Measurements from ENCODE around the gene LCLAT1. TPM values are rescaled to one million over a fixed set of nuclear protein-coding genes. Genes with fewer than 3 reads are reported as not detected.

The LCLAT1 gene
- total RNA-seq, 6 donors from 2014 or later = 7.0 to 21.9 (median 12.4) TPM

GRCh38 chr2:30421026-30421603 lies 25.9 kb upstream of the LCLAT1 start:
- DNase-seq (no peak), ATAC-seq (ENCODE audit: low FRiP score in 2 of 2) (no peak)
- Histone ChIP-seq H3K27me3 (no peaks in the 10 kb centered on the region), H3K9me3 (no peaks in the 10 kb centered on the region), H3K27ac (peak overlapping the region; percentile 9 to 59 (median 26)), H3K36me3 (no peaks in the 10 kb centered on the region), H3K4me1 (peaks cover 0 to 9% (median 0%) of the 10 kb centered on the region in 4 donors), H3K4me3 (no peak overlapping the region)
- 74 to 83% methylated on average over 3 of the region's 3 CpGs for WGBS, 2 donors
- no peak for TF ChIP-seq POLR2AphosphoS5 (IDR thresholded peaks at IDR 0.05)
- no peak for TF ChIP-seq EP300 (IDR thresholded peaks at IDR 0.05)
- TF ChIP-seq CTCF (IDR thresholded peaks at IDR 0.05) = no peak
- no peak for TF ChIP-seq POLR2A (IDR thresholded peaks at IDR 0.05)

- DNase-seq (no peak), ATAC-seq (ENCODE audit: low FRiP score in 2 of 2) (peak in 1 of 2 donors; percentile 70)
- 52 to 77% methylated on average over 11 of the region's 11 CpGs for WGBS, 2 donors
- H3K4me3 ChIP-seq = no peak overlapping the region
- peak overlapping the region; percentile 16 to 59 (median 46) for H3K27ac ChIP-seq
- TF ChIP-seq CTCF (IDR thresholded peaks at IDR 0.05) (no peak), EP300 (IDR thresholded peaks at IDR 0.05) (no peak), POLR2AphosphoS5 (IDR thresholded peaks at IDR 0.05) (no peak), POLR2A (IDR thresholded peaks at IDR 0.05) (no peak)
- no peaks in the 10 kb centered on the region for H3K9me3 ChIP-seq
- H3K4me1 ChIP-seq = peaks cover 0 to 9% (median 0%) of the 10 kb centered on the region in 4 donors
- H3K27me3 ChIP-seq = no peaks in the 10 kb centered on the region
- H3K36me3 ChIP-seq = no peaks in the 10 kb centered on the region
These were observed 25.2 kb upstream of the LCLAT1 start for GRCh38 chr2:30421604-30422443.

DNA sequence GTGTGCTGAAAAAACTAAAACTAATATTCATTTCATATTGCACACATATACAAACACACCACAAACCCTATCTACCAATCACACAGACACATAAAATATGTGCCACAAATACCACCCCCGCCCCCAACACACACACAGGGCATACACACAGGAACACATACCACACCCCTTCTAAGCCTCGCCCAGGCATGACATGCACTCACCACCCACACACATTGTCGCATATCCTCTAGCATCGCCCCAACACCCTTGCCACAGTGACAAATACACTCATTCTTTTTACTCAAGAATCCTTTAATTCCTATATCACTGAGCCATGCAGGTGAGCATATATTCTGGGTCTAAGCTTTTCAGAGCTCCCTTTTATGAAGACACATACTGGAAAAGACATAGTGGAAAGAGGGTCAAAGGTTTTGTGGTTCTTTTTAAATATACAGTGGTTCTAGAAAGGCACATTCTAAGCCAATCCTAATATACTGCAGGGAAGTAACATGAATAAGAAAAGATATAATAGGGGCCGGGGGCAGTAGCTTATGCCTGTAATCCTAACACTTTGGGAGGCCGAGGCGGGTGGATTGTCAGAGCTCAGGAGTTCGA lies 24.5 kb upstream of the LCLAT1 start:
- ATAC-seq (ENCODE audit: low FRiP score in 2 of 2) (peak; percentile 57 to 65), DNase-seq (peak in 1 of 2 donors; percentile 34)
- Histone ChIP-seq H3K4me1 (peaks cover 0 to 9% (median 0%) of the 10 kb centered on the region in 4 donors), H3K36me3 (no peaks in the 10 kb centered on the region), H3K27ac (peak overlapping the region in 1 of 4 donors; percentile 57), H3K27me3 (no peaks in the 10 kb centered on the region), H3K4me3 (no peak overlapping the region), H3K9me3 (no peaks in the 10 kb centered on the region)
- TF ChIP-seq CTCF (IDR thresholded peaks at IDR 0.05) (no peak), EP300 (IDR thresholded peaks at IDR 0.05) (no peak), POLR2A (IDR thresholded peaks at IDR 0.05) (no peak)
- WGBS, 2 donors = 67 to 74% methylated on average over 8 of the region's 8 CpGs

- Histone ChIP-seq H3K27ac (no peak overlapping the region), H3K4me1 (peaks cover 0 to 9% (median 0%) of the 10 kb centered on the region in 4 donors), H3K36me3 (no peaks in the 10 kb centered on the region), H3K27me3 (no peaks in the 10 kb centered on the region), H3K4me3 (no peak overlapping the region), H3K9me3 (no peaks in the 10 kb centered on the region)
- ATAC-seq (ENCODE audit: low FRiP score in 2 of 2) (no peak), DNase-seq (no peak)
- WGBS, 2 donors = 100% methylated on average over 1 of the region's 1 CpG
- TF ChIP-seq POLR2AphosphoS5 (IDR thresholded peaks at IDR 0.05) (no peak), EP300 (IDR thresholded peaks at IDR 0.05) (no peak), CTCF (IDR thresholded peaks at IDR 0.05) (no peak), POLR2A (IDR thresholded peaks at IDR 0.05) (no peak)
These were observed 22.8 kb upstream of the LCLAT1 start for GRCh38 chr2:30424231-30424630.

All from upper lobe of left lung (tissue), 6 donors.